T-helper 1 cell treated with Interleukin-12 subunit alpha and Interleukin-12 subunit beta and Interleukin-4 antibody, amounts not matched to agents 30 ng/mL and 1 ng/mL, for 36 hours (primary cell): ENCODE data around the gene PLSCR3. TPM values are rescaled to one million over a fixed set of nuclear protein-coding genes. Genes with fewer than 3 reads are reported as not detected.

Experiments used
- intact Hi-C: fragments of 100-400 bp; cut with micrococcal nuclease; formaldehyde crosslinking; loops from one replicate; pipeline ENCODE4 v1.15.1; 2024
- total RNA-seq: library from RNA; stranded (reverse); gene quantifications from 2 replicates; pipeline ENCODE4 v1.2.3, GENCODE V29; 2022

The PLSCR3 gene
- total RNA-seq, 1 donor from 2014 or later = 139 TPM

DNA sequence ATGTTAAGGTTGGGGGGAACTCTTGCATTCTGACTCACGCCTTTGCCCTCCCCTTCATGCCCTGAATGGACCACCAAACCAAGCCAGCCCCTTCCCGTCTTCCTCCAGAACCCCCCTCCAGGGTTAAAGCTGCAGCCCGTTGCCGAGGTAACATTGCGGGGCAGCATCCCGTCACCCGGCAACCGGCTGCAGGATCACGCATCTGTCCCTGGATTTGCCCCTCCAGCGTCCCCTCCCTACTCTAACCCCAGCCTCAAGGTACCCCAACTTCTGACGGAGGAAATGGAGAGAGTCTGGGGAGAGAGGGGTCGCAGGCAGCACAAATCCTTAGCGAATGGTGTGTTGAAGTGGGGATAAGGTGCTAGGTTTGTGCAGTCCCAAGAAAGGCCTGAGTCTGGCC lies 12.8 kb upstream of the PLSCR3 start:
- intact Hi-C loops = no loop called here

GRCh38 chr17:7406235-7406825 lies 12.0 kb upstream of the PLSCR3 start:
- intact Hi-C loops = no loop called here

GRCh38 chr17:7405350-7406234 lies 11.3 kb upstream of the PLSCR3 start:
- intact Hi-C loops = no loop called here

DNA sequence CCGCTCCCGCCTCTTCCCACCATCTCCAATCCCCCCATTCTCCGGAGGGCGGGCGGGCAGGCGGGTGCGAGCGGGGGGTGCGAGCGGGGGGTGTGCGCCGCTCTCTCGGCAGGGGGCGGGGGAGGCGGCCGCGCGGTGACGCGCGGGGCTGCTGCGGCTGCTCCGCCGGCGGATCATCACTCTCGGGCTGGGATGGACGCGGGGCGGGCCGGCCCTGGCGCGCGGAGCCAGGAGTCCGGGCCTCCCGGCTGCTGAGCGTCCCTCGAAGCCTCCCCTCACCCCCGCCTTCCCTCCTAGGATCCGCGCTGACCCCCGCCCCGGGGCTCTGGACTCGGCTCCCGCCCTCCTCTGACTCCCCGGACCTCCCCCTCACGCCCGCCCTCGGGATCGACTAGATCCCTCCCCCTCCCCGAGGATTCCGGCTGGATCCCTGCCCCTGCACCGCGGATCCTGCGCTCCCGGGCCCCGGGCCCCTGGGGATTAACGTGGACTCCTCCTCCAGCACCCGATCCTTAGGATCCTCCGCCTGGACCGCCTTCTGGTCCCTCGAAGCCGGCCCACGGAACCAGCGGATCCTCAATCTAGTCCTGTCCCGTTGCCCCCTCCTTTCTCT lies 10.5 kb upstream of the PLSCR3 start:
- intact Hi-C loops = loop anchor here (1.0 to 5.0 kb wide), 13 partner anchors 11 to 437 kb away; partner anchors contain the start of genes ACAP1, FXR2, NEURL4 and PLSCR3

DNA sequence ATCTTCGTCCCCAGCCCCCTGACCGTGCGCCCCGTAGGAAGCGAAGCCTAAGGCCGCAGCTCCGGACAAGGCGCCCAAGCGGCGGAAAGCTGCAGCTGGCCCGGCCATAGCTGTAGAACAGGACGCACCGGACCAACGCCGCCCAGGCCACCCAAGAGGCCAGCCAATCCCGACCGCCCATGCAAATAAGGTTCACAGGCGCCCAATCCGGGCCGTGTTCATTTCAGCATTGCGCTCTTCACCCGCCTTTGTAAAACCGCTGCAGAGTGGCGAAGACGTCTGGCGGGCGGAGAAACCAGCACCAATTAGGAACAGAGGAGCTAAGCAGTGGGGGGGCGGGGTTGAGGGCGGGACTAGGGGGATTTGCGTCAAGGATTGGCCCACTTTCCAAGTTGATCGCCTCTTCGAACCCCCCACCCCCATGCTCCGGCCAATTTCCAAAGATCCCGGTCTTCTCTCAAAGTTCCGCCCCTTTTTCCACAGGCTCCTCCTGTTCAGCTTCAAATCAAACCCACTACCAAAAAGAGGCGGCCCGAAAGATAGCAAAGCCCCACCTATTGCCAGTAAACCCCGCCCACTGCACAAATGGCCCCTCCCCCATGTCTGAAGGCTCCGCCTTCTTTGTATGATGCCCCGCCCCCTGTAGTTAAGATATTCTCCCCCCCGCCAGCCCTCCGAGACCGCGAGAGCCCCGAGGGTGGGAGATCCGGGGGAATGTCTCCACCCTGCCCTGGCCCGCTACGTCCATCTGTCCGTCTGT lies 9.8 kb upstream of the PLSCR3 start, which contains the start of gene TMEM256:
TMEM256 (minus strand) TSS at position 121 of the 760 bp plus-strand sequence; CDS start at position 108, 13 bp downstream.
- intact Hi-C loops = loop anchor here (1.0 to 5.0 kb wide), 13 partner anchors 10 to 438 kb away; partner anchors contain the start of genes ACAP1, FXR2, NEURL4 and PLSCR3

GRCh38 chr17:7403727-7403976 lies 9.3 kb upstream of the PLSCR3 start:
- intact Hi-C loops = loop anchor here (5.0 kb wide), 1 partner anchor 439 kb away; no protein-coding TSS in a partner anchor

DNA sequence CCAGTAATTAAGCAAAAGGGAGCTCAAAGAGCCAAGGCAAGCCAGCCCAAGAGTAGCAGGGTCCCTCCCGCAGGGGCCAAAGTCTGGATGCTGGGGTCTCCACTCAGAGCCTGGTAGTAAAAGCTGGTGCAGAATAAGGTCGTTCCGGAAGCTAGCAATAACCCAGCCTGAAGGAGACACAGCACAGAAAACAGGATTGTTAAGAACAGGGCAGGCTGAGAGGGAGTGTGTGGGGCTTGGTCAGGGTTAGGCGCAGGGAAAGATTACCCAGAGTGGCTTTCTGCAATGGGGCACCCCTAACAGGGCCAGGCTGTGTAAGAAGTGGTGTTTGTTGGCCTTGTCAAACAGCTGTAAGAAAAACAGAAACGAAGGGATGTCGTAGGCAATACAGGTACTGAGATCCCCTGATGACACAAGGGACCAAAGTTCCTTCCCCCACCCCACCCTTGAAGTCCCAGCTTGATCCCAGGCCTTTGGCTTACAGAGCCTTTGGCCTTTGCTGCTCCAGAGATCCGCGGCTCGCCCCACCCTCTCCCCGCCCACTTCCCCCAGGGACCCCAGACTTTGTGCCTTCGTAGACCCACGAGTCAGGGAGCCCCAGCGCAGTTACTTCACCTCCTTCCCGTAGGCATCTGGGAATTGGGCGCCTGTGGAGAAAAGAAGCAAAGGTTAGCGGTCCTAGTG lies 8.9 kb upstream of the PLSCR3 start:
- intact Hi-C loops = loop anchor here (5.0 kb wide), 1 partner anchor 439 kb away; no protein-coding TSS in a partner anchor

DNA sequence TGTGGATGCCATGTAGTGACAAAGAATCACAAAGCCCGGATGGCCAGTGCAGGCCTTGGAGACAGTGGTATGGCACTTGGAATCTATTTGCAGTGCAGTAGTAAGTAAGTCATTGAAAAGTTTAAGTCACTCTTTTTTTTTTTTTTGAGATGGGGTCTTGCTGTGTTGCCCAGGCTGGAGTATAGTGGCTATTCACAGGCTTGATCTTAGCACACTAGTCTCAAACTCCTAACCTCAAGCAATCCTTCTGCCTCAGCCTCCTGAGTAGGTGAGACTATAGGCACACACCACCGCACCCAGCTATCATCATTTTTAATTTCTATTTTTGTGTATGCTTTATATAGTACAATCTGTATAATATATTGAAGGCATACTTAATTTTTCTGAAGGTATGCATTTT lies 4.3 kb upstream of the PLSCR3 start:
- intact Hi-C loops = no loop called here

GRCh38 chr17:7396147-7396546 lies 1.8 kb upstream of the PLSCR3 start:
- intact Hi-C loops = no loop called here

GRCh38 chr17:7393613-7394451 lies 493 bp downstream of the PLSCR3 start:
- intact Hi-C loops = loop anchor here (1.0 to 2.0 kb wide), 9 partner anchors 10 to 189 kb away; partner anchors contain the start of genes NEURL4, POLR2A, TMEM102 and TMEM256

DNA sequence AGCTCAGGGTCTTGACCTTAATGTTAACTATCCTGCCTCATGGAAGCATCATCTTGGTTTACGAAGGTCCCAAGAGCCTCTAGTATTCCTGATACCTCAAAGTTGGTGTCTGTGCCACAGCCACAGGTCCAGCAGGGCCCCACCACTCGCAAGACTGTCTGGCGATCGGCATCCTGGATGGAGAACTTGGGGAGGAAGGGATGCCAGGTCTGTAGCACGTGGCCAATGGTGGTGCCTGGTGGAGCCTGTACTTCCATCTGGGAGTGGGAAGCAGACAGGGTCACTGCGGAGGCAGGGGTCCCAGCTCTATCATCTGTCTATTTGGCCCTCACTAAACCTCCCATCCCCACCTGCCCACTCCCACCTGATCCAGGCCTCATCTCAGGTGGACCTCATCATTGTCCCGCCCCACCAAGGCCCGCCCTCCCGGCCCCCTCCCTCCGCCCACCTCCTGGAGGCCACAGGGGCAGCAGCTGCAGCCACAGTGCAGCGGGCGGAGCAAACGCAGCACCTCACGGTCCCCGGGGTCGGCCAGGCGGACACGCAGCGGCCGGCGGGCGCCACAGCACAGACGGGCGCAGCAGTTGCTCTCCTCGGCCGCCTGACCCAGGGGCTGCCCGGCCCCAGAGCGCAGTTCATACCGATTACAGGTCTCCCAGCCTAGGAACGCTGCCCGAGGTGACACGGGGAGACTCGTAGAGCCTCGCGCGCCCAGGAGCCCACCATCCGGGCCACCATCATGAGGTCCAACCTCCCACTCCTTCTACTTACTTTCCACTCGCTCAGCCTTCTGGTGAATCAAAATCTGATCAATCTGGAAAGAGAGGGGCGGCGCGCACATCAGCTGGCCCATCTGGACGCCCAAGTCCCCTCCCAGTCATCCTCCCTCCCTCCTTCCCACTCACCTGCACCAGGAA lies 1.4 kb downstream of the PLSCR3 start:
- intact Hi-C loops = no loop called here

DNA sequence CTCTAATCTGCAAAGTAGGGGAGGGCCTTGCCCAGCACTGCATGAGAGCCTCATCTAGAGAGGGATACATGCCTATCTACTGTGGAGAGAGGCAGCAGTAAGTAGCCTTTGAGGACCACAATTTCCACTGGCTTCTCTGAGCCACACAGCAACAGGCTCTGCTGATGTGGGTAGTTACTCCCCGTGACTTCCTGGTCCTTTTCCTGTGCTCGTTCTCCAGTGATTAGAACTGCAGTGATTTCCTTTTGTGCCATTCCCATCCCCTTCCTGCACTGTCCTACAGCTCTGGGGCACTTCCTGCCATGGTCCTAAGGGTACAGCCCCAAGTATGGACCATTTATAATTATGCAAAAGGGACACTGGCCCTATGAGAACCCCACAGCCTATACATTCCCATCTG lies 3.0 kb downstream of the PLSCR3 start:
- intact Hi-C loops = no loop called here

DNA sequence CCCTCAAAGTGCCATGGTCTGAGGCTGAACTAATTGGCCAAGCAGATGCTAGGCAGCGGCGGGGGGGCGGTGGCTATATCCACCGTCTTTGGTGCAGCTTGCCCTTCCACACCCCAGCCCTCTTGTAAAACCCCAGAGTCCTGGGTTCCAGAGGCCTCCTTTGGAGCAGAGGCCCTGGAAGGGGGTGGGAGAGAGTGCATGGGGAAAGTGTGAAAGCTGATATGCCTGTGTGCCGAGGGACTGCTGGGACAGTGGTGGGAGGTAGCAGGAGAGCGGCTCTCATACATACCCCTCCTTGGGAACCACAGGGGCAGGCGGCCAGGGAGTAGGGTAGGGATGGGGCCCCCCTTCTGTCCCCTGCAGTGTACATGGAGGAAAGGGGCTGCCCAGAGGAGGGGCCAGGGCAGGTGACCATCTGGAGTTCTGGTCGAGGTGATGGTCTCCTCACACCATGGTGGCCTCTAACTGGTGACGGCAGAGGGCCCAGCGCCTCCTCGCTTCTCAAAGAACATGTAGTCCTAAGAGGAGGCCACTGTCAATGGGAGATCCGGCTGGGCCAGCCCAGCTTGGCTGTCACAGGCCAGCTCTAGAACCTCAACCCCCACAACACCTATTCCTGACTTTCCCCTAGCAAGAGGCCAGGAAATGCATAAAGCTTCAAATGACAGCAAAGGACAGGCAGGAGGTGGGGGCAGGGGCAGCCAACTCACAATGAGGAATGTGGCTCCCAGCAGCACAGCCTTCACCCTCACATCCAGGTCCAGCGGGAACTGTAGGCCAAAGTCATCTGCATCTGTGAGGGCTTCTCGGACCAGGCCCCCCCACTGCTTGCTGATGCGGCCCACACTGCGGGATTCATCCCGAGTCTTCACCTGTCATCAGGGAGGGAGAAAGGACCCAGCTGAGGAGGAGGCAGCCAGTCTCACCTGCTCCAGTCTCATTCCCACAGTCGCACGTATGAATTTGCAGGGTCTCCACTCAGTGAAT lies 4.1 kb downstream of the PLSCR3 start:
- intact Hi-C loops = no loop called here

DNA sequence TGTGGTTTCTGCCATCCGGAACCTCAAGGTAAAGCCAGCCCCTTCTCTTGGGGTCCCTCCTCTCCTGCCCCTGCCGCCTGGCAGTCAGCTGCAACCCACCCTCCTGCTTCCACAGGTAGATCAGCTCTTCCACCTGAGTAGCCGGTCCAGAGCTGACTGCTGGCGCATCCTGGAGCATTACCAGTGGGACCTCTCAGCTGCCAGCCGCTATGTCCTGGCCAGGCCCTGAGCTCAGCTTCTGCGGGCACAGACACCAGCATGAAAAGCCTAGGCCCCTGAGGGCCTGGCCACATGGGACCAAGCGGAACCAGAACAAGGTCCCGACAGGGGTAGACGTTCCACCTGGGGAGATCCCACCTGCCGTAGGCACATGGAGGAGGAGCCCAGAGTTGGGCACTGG lies 5.5 kb downstream of the PLSCR3 start:
- intact Hi-C loops = no loop called here

DNA sequence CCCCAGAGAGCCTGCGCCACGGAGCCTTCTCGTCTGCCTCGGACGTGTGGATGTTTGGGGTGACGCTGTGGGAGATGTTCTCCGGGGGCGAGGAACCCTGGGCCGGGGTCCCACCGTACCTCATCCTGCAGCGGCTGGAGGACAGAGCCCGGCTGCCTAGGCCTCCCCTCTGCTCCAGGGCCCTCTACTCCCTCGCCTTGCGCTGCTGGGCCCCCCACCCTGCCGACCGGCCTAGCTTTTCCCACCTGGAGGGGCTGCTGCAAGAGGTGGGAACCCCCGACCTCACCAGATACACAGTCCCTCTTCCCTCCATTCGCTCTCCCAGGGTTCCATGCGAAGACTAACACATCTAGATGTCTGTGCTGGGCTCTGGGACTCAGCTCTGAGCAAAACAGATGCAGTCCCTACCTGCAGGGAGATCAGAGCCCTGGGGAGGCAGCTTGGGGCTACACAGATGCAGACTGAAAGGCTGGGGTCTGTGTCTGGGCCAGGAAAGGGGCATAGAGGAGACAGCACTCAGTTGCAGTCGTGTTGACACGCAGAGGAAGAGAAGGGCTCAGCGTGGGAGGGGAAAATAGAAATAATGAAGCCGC lies 9.7 kb downstream of the PLSCR3 start:
- intact Hi-C loops = loop anchor here (1.0 to 2.0 kb wide), 5 partner anchors 10 to 177 kb away; partner anchors contain the start of genes NEURL4, PLSCR3, SENP3 and TMEM102

DNA sequence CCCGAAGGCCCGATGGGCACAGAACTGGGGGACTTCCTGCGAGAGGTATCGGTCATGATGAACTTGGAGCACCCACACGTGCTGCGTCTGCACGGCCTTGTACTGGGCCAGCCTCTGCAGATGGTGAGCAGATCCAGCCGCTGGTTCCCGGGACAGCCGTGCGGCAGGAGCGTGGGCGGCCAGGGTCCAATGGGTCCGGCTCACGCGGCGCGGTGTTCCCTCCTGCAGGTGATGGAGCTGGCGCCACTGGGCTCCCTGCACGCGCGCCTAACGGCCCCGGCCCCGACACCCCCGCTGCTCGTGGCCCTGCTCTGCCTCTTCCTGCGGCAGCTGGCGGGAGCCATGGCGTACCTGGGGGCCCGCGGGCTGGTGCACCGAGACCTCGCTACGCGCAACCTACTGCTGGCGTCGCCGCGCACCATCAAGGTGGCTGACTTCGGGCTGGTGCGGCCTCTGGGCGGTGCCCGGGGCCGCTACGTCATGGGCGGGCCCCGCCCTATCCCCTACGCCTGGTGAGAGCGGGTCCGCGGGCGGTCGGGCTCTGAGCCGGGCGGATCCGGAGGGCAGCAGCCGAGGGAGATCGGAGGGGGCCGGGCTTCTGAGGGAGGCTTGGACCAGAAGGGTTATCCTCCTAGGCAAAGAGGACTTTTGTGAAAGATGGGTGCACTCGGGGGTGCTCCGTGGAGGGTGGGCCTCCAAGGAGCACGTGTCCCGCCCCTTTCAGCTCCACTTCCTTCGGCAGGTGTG lies 10.4 kb downstream of the PLSCR3 start:
- intact Hi-C loops = loop anchor here (1.0 to 2.0 kb wide), 5 partner anchors 10 to 177 kb away; partner anchors contain the start of genes NEURL4, PLSCR3, SENP3 and TMEM102
